HG02571 (cell line): ENCODE measurements around the gene MAB21L4.

ENCODE experiments used
- ATAC-seq: cut with Tn5 transposase; IDR thresholded peaks from one replicate; pipeline ENCODE4 v1.9.1; 2021; ENCODE audit warnings: mild to moderate bottlenecking, moderate library complexity; ENCODE audit not compliant: unreplicated experiment

Gene MAB21L4

DNA sequence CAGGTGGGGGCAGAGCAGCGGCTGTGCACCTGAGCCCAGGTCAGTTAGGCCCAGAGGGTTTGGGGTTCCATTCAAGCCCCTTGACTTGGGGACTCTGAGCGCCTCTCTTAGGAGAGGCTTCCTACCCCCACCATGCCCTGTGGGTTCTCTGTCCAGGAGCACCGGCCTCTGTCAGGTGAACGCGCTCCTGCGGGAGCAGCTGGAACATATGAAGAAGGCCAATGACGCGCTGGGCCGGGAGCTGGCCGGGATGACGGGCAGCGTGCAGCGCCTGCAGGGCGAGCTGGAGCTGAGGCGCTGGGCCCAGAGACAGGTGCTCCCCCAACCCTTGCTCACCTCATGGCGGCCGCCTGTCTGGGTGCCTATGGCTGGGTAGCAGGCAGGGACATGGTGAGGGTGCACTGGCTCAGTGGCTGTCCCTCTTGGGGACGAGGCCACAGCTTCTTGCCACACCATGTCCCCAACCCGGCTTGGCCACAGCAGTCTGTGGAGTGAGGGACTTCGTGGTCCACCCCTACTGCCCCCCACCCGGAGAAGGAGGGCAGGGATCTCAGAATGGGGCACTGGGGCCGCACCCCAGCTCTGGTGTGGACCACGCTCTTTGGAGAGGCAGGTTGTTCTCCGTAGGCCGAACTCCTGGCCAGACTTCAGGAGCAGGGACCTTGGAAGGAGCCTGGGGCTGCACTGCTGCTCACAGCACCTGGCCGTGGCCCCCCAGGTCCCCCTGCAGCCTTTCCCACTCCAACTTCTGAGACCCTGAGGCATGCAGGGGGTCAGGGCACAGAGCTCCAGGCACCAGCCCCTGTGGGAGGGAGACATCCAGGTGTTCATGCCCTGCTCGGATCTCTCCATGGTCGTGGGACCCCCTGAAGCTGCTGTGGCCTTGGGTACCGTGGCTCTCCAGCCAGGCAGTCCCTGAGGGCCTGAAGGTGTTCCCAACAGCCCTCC lies 29.9 kb upstream of the MAB21L4 start:
- no peak for ATAC-seq

DNA sequence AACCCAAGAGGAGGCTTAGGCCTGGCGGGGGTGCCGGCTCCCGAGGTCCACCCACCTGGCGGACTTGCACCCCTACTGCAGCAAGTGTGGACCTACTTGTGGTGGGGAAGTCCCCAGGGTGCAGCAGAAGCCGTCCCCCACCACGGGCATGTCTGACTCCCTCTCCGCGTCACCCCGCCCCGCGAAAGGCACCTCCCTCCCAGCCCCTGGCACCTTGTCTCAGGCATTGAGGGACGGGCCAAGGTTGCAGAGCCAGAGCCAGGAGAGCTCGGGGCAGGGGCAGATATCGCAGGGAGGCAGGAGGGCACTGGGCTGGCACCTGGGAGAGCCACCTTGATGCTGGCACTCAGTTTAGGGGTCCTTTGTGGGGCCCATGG lies 29.2 kb upstream of the MAB21L4 start:
- ATAC-seq: no peak

DNA sequence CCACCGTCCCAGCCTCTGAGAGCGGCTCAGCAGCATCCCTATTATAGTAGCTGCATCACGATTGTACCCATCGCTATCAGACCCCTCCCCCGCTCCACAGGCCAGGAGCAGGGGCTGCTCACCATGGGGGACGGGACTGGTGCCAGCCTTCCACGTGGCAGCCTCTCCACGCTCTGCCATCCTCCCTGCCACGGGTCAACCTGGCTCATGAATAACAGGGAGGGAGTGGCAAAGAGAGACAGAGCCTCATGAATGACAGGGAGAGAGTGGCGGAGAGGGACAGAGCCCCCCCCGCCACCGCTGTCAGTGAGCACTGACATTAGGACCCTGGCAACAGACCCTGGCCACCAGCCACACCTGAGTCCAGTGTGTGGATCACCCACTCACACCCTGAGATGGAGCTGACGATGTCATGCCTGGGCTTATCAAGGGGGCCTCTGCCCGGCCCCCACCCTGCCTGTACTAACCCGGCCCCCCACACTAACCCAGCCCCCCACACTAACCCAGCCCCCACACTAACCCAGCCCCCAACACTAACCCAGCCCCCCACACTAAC lies 27.1 kb upstream of the MAB21L4 start:
- ATAC-seq: no peak

DNA sequence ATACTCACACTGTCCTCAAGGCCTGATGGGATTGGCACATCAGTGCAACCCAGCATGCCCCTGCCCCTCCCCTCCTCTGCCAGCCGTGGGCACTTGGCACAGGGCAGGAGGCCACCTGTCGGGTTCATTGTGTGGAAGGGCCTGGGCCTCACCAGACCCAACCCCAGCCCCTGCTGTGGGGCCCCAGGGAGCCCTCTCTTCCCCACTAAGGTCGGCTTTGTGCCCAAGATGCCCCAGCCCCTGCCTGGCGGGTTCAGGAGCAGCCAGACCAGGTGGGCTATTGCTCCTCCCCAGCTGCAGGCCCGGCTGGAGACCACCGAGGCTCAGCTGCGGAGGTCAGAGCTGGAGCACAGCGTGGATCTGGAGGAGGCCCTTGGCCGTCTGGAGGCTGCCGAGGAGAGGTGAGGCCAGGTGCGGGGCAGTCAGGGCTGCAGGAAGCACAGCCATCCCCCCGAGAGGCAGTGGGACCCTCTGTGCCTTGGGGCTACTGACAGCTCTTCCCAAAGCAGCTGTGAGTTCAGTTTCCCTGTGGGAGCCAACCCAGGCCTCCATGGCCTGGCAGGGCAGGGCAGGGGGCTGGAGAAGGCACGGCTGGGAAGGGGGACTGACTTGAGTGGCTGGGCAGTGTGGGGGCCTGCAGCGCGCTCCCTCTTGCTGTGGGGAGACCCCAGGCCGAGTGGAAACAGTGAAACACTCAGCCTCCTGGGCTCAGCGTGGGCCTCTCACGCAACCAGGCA lies 26.5 kb upstream of the MAB21L4 start:
- no peak for ATAC-seq

DNA sequence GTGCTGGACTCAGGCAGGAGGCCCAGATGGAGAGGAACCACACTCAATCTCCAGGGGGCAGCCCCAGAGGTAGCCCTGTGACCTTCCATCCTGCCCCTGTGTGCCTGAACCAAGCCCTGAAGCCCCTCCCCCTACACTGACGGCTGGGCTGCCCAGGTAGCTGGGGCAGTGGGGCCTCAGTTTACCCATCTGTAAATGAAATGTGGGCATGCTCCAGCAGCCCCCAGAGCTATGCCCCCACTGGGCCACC lies 26.0 kb upstream of the MAB21L4 start:
- no peak for ATAC-seq

DNA sequence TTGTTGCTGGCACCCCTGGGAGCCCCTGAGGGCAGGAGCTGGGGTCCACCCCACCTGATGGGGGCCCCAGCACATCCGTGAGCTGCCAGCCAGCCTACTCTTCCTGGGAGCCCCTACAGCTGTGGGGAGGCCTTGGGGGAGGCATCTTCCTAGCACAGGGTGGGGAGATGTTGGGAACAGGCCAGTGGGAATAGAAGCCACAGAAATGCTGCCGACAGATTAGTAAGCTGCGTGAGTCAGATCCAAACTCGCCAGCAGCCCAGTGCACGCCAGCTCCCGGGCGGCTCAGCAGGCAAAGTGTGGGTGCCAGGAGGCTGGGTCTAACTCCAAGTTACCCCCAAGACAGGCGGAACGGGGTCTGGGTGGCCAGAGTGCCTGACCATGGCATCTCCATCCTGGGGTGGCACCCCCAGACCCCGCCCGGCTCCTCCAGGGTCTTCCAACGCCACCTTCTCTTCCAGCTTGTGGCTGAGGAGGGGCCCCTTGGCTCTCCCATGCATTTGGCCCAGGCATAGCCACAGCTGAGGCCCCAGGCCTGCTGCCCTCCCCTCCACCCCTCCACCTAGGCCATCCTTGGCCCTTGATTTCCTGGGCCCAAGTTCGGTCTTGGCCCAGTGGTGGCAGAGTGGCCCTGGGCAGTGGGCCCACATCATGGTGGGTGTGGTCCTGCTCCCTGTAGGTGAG lies 25.5 kb upstream of the MAB21L4 start:
- no peak for ATAC-seq

DNA sequence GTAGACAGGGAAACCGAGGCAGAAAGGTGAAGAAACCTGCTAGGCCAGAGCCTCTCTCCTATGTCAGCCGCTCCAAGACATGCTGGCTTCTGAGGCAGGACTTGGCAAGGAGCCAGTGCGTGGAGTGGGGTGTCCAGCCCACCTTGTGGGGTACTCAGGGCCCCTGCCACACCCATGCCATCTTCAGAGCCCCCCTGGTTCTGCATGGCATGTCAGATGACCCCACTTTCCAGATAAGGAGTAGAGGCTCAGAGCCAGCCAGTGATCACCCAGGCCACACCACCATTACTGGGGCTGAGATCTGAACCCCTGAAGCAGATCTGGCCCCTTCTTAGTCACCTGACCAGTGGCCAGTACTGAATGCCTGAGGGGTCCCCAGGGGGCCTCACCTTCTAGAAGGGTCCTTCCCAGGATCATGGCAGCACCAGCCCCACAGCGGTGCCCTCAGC lies 24.9 kb upstream of the MAB21L4 start:
- no peak for ATAC-seq

DNA sequence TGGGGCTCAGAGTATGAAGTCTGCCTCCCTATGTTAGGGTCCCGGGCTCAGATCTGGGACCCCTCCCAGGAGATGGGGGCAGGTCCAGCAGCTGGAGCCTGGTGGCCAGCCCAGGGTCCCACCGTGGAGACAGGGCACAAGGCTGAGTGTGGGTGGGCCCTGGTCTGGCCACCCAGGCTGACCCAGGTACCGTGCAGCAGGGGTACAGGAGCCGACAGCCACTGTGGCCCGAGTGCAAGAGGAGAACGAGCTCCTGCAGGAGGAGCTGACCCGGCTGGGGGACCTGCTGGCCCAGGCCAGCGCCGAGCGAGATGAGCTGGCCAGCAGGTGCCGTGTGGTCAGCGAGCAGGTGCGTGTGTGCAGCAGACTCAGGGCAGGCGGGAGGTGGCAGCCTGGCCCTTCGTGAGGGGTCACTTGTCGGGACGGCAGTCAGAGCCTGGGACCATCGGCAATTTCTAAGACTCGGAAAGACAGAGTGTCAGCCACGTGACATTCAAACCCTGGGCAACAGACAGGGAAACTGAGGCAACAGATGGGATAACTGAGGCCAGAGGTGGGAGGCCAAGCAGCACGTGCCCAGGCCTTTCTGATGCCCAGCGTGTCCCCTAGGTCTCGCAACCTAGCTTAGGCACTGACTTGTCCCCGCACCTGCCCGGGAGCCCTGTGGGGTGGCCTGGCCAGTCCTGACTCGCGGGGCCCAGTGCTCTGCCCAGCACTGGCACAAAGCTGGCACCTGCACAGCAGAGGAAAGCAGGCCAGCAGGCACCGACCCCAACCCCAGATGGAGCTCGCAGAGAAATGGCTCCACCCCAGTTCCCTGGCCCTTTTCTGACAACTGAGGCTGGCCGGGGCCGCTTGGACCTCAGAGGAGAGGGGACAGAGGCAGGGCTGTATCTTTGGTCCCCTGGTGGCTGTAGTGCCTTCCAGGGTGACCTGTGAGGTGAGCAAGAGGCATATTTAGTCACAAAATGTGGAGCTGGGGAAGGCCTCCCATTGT lies 24.1 kb upstream of the MAB21L4 start:
- ATAC-seq: no peak

DNA sequence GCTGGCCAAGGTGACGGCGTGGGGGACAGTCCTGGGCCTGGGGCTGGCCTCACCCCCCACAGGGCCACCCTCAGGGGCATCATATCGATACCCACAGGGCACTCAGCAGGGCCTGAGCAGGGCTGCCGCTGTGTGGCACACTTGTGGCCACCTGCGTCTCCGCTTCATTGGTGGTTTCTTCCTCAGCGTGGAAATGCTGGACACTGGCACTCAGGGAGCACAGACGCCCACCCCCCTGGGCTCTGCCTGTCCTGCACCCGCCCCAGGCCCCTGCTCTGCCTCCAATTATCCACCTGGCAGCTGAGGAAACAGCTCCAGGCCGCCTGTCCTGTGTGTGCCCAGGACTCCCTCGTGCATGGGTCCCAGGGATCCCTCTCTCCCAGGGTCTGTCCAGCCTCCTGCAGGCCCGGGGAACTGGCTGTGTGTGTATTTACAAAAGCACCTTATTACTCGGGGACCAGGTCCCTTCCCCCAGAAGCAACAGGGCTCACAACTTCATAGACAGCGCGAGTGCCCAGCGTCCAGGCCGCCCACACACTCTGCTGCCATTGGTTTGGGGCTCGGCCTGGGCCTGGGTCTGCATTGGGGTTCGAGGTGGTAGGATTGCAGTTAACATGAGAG lies 23.3 kb upstream of the MAB21L4 start:
- ATAC-seq: no peak

DNA sequence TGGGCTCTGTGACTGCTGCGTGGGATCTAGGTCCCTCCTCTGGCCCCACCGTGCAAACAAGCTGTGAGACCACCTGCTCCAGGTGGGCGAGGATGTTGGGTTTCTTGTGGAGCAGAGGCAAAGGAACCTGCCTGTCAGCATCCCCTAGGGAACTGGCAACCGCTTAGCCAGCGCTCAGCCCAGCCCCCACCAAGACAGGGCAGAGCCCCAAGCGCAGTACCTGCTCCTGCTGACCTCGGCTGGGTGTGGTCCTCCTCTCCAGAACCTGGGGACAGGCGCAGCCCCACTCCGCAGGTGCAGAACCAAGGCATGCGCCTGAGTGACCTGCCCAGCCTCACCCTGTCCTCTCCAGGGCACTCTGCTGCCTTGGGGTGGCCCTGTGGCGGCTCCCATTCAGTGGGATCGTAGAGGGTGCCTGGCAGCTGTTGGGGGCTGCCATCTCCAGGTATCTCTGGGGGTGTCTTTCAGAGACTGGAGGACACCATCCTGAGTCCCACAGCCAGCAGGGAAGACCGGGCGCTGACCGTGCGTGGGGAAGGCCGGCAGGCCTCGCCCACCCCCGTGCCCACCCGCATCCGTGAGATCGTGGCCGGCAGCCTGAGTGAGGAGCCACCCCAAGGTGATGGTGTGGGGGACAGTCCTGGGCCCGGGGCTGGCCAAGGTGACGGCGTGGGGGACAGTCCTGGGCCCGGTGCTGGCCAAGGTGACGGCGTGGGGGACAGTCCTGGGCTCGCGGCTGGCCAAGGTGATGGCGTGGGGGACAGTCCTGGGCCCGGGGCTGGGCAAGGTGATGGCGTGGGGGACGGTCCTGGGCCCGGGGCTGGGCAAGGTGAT lies 22.5 kb upstream of the MAB21L4 start:
- no peak for ATAC-seq

DNA sequence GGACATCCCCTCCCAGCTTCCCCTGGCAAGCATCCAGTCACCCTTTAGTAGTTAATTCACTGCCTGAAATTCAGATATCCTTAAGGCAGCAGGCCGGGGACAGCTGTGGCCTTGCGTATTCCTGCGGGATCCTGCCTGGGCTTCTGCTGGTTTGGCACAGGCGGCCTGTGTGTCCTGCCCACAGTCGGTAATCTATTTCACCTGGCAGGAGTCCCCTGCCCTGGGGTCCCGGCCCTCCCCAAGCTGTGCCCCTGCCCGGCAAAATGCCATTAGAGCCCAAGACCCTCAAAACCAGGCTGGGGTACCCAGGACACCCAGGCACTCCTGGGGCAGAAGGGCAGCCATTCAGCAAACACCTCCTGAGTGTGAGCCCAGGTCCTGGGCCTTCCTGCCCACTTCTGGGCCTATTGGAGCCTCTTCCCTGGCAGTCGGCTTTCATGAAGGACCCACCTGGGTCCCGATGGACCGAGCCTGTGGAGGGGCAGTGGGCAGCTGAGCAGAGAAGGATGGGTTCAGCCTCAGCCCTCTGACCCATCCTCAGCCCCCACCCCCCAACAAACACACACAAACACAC lies 21.8 kb upstream of the MAB21L4 start:
- ATAC-seq: no peak

DNA sequence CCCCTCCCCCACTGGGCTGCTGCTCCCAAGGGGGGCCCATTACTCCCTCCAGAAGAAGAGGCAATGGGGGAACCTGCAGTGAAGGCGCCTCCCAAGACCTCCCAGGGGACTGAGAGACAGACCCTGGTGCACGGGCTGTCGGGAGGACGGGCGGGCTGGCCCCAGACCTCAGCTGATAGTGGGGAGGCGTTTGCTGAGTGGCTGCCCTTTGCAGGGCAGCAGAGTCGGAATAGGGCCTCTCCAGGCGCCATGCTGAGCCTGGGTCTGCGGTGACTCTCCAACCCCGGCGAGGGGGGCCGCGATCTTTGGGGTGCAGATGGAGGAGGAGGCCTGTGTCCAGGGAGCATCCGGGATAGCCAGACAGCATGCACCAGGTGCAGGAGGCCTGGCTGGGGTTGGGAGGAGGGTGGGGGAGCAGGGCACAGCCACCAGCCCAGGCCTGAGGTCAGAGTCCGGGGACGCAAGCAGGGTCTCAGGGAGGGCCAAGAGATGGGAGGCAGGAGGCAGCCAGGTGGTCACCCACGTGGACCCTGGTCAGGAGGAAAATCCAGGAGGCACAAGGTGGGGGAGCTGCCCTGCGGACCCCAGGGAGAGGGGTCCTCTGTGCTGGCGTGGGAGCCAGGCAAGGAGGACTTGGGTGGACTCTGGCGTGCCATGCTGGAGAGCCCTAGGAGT lies 21.2 kb upstream of the MAB21L4 start:
- no peak for ATAC-seq

DNA sequence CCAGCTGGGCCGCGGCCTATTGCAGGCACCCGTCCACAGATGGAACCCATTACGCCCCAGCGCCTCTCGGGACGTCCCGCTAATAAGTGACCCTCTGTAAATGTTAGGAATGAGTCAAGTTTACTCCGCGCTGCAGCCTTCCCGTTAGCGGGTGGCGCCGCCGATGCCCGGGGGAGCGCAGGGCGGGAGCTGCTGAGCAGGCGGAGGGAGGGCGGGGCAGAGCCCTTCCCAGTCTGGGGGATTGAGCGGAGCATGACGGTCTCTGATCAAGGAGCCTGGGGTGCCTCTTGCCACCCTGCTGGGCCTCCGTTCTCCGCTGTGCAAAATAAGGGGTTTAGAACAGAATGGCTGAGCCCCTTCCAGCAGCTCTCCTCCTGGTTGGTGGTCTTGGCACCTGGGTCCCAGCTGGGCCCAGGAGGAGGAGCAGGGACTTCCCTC lies 20.6 kb upstream of the MAB21L4 start:
- no peak for ATAC-seq

DNA sequence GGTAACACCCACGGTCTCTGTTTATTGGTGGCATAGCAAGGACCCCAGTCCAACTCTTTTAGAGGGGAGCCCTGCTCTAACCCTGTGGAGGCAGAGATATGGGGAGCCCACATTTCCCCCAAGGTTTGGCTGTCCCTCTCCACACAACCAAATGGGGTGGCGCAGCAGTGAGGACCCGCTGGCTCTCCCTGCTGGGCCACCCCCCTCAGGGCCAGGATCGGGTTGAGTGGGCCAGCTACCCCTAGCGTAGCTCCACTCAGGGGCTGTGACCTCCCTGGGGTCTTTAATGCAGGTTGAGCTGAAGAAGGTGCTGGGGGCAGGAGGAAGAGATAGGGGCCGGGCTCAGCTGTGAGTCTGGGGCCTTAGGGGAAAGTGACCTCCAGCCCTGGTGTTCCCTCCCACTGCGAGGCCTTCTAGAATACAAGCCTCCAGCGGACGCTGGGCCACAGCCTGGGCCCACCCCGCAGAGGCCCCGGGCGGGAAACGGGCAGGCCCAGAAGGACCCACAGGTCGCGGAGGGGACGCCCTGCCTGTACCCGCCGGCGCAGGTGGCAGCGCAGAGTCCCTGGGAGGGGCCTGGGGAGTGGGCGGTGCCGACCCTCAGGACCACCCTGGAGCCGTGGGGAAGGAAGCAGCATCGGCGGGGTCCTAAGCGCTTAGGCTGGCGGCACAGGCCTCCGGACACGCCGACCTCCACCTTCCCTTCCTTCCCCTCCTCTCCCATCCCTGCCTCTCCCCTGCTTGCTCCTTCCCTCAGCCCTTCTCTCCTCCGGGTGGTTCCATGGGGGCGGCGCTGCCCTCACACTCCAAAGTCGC lies 19.8 kb upstream of the MAB21L4 start:
- no peak for ATAC-seq

DNA sequence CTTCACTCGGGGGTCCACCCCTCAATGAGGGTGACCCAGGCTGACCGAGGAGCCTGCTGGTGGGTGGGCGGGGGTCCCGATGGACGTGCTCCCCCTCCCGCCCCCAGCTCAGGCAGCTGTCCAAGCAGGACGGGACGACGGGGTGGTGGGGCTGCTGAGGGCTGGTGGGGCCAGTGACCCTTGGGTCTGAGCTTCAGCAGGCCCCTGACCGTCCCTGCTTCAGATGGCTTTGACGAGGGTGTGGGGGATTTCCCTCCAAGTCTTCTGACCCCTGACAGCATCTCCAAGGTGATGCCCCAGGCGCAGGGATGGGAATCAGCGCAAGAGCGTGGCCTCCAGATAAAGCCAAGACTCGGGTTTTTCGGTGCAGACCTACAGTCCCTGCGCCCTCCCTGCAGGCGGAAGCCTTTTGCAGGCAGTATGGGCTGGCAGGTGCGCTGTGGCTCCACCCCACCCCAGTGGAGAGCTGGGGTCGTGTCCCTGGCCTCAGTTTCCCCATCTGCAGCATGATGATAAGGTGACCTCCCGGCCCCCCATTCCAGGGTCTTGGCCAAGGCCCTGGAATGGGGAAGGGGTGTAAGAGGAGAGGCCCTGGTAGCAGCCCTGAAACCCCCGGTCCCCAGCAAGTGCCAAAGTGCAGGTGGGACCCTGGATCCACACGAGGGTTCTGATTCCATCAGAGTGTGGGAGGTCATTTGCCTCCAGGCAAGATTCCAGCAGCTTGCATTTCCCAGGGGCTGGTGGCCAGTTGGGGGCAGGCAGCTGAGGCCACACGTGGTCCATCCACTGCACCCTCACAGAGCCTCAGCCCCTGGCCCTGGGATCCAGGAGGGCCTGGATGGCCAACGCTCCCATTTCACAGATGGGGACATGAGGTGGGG lies 18.9 kb upstream of the MAB21L4 start:
- ATAC-seq: no peak
